ENCODE data around the gene MGME1.
"Not testable (repeated sequence)": the region's sequence is repeated elsewhere in the genome, so short reads cannot be mapped to it uniquely, and the experiment has no call there.

The MGME1 gene

DNA sequence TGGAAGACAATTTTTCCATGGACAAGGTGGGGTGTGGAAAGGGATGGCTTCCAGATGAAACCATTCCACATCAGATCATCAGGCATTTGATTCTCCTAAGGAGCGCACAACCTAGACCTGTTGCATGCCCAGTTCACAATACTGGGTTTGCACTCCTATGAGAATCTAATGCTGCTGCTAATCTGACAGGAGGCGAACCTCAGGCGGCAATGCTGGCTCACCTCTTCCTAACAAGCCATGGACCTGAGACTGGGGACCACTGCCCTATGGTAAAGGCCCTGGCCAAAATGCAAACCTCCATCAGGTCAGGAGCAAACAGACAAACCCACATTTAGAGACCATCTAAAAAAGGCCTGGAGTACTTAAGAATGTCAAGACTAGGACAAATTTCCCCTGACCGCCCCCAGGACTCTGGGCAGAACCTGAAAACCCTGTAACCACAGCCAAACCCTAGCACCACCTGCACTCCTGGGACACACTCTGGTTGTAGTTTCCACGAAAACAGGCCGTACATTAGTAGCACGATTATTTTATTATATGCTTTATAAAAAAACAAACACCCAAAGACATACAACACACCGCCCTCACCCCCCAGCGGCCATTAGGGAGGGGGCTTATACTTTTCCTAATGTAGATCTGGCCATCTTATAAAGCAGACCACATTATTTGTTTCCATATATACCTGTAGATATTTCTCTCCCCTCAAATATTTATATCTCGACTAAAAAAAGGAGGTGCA, 27.6 kb upstream of the MGME1 start:
- no peak for DNase-seq

- no peak for DNase-seq
Measured at GRCh38 chr20:17941826-17942196, 27.0 kb upstream of the MGME1 start.

GRCh38 chr20:17943343-17943742, 25.5 kb upstream of the MGME1 start:
- DNase-seq, result no peak

DNA sequence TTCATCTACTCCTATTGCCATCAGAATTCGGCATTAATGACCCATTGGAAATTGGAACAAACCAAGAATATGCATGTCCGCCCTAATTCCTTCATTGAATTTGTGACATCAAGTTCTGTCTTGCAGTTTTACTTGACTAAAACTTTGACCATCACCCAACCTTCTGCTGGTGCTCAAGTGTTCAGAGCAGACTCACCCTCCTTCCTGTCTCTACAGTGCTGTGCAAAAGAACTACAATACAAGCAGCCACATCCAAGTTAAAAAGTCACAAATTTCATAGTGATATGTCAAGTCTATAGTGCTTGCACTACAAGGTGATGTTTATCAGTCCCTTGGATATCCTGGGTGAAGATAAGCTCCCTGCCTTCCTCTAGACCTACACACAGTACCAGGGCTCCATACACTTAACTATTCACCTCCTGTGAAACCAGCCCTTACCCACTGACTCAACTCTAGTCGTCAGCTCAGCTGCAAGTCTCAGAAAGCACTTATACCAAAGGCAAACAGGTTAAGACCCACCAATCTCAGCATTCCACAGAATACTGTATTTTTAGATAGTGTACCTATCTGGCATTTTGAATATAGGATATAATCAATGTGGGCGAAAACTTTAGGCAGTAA, 23.9 kb upstream of the MGME1 start:
- DNase-seq, result no peak

DNA sequence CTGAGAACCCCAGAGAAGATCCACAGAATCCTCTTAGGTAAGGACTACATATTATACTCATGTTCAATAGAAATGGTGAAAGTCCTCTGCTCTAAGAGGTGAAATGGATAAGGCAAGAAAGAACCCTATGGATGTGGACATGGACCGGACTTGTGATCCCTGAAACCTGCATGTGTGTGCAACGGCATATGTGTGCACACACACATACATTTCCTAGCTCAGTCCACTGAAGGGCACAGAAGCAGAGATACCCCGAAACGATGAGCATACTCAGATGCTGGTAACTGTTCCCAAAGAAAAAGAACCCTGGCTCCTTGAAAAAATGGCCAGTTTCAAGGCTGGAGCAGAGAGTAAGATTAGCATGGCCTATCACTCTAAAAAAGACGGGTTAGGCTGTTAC, 22.8 kb upstream of the MGME1 start:
- no peak for DNase-seq

- DNase-seq, result no peak
Measured at GRCh38 chr20:17946572-17947473, 22.0 kb upstream of the MGME1 start.

- no peak for DNase-seq
Measured at GRCh38 chr20:17947474-17947815, 21.4 kb upstream of the MGME1 start.

GRCh38 chr20:17948442-17948841, 20.4 kb upstream of the MGME1 start:
- DNase-seq, result no peak

DNA sequence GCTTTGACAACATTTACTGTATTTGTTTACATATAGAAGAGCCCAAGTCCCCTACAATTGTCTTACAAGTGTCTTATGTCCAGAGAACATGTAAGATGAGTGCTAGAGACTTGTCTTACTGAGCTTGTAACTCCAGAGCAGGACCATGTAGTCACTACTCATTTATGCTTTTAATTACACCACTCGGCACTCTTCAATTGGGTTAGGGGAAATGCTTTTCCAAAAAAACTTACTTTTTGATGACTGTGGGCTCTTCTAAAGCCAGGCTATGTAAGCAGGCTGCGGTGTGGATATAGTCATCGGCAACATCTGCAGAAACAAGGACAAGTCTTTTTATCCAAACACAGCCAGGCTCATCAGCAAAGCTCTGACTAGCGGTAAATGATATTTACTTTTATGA, 18.9 kb upstream of the MGME1 start:
- no peak for DNase-seq

GRCh38 chr20:17950670-17951069, 18.1 kb upstream of the MGME1 start:
- DNase-seq, result no peak

DNA sequence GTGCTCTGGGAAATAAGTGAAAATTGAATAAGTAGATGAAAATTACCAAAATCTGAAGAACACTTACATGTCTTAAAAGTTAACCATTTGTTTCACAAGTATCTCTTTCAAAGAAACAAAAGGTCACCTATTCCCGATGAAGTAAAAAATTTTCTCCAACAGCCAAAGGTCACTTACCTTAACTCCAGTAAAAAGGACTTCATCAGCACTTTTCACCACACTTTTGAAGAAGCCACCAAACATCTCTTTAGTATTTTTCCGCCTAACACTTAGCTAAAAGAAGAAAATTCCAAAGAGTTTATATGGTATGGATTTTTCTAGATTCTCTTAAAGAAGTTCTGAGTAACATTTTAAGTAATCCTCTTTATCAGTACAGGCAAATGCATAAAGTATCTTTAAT, 17.5 kb upstream of the MGME1 start:
- DNase-seq, result no peak

- DNase-seq, result no peak
Measured at GRCh38 chr20:17952692-17953684, 15.8 kb upstream of the MGME1 start.

- DNase-seq, result no peak
Measured at GRCh38 chr20:17953935-17954334, 14.9 kb upstream of the MGME1 start.

- no peak for DNase-seq
Measured at GRCh38 chr20:17955302-17955701, 13.5 kb upstream of the MGME1 start.

DNA sequence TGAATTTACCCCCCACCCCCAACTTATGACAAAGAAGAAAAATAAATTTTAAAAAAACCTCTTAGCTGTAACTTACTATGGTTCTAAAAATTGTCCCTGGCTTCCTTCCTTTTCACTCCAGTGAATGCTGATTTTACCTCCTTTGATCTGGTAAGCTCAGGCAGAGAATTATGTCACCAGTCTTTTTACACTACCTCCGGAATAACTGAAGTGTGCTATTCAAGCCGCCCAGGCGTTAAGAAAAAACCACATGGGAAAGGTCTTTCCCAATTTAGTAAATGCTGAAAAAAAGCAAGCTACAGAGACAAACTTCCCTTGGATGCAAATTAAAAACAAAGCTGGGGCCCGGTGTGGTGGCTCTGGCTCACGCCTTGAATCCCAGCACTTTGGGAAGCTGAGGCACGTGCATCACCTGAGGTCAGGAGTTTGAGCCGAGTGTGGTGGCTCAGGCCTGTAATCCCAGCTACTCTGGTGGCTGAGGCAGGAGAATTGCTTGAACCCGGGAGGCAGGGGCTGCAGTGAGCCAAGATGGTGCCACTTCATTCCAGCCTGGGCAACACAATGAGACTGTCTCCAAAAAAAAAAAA, 12.6 kb upstream of the MGME1 start:
- DNase-seq, result no peak

- DNase-seq, result no peak
Measured at GRCh38 chr20:17957505-17958363, 11.1 kb upstream of the MGME1 start.

DNA sequence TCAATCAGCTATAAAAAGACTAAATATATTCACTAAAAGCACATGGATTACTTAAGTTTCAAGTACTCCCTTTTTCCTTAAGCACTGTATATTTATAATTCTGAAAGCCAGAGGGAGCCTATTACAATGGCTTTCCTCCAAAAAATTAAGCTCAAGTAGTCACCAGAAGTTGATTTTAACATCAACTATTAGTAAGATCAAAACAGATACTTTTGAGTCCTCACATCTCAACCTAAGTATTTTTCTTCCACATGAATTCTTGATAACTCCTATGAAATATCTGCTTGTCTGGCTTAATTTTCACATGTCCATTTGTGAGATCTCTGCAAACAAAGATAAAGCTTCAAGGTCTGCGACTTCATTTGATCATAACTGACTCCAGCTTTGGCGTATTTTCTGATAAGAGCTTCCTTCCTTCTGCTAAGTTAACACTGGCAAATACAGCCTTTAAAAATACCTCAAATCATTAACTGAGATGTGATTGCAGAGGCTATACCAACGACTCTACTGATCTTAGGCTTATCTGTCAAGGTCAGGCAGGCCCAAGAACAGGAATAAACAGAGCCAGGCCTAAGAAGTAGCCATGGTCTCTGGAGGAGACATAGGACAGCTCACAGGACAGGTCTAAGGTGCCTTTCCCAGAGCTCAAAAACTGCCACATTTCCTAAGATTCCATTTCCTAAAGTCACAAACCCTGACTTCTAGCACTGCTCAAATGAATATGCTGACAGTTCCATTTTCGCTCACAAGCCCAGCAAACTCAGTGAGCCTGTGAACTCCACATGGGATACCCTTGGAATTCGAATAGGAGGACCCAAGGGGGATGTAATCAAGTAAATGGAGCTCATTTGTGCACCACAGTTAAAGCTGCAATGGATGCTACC, 10.2 kb upstream of the MGME1 start:
- no peak for DNase-seq

DNA sequence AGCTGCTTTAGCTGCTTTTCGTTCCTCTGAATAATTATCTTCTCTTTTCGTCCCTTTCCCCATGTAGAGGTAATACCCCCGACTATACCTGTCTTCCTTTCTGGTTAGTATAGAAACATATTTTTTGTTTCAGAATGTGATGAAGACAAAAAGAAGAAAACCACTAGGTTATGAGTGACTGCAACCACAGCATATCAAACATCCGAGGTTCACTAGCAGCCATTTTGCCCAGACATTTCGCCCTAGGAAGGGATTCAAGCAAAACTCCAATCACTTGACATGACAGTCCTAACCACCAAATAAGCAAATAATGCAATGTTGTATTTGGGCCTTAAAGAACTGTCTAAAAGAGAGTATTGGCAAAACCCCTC, 9.6 kb upstream of the MGME1 start:
- DNase-seq, result no peak

- DNase-seq, result not testable (repeated sequence)
Measured at GRCh38 chr20:17960400-17960885, 8.4 kb upstream of the MGME1 start.

DNA sequence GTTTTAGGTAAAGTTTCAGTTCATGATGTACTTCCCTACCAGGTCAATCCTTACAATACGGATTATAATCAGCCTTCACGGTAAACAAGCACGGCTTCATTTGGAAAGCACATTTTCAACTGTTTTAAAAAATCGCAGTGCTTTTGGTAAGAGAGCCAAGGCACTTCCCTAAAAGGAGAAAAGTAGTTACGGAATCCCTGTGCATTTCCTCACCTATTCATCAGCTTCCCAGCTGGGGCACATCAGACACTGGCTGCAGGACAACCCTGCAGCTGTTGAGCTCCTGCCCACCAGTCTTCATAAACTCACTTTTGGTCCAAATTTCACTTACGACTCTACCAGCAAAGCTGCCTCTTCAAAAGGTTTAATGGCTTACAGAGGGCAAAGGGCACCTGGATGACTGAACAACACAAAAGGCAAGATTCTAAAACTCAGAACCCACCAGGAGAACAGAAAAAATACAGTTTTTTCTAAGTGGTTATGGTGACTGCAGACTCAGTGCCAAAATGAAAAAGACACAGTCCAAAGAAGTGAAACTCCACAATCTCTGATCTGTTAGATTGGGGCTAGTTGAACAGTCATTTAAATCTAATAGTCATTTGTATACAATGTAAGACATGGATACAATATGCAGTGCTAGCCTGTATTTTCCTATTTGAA, 7.8 kb upstream of the MGME1 start:
- DNase-seq, result no peak
